ENCODE measurements around the gene ATP8B2. TPM values are rescaled to one million over a fixed set of nuclear protein-coding genes. Genes with fewer than 3 reads are reported as not detected.

The ATP8B2 gene
- total RNA-seq, 1 experiment from 2014 or later: 22.1 TPM

DNA sequence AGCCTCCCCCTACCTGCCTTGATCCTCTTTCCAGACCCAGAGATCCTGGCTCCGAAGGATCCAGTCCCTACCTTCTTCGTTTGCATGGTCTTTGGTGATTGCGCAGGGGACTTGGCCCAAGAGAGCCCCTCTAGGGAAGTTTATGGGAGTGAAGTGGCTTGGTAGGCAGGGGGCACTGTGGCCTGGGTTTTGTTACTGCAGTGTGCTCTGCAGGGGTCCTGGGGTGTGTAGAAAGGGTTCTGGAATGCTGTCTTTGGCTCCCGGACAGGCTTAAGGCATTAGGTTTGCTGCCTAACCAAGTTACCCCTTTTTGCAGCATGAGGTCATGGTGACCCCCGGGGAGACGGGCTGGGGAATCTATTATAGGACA lies 3.8 kb downstream of the ATP8B2 start:
- H3K4me2 ChIP-seq (ENCODE audit: low read length): peak overlapping the region; percentile 98
- RAD21 ChIA-PET (ENCODE audit: low non-redundant PET in 1 of 2, low total read pairs in 2 of 2, uncharacterized antibody in 2 of 2, unreplicated experiment in 2 of 2): no interaction called here
- POLR2A ChIA-PET: no interaction called here

DNA sequence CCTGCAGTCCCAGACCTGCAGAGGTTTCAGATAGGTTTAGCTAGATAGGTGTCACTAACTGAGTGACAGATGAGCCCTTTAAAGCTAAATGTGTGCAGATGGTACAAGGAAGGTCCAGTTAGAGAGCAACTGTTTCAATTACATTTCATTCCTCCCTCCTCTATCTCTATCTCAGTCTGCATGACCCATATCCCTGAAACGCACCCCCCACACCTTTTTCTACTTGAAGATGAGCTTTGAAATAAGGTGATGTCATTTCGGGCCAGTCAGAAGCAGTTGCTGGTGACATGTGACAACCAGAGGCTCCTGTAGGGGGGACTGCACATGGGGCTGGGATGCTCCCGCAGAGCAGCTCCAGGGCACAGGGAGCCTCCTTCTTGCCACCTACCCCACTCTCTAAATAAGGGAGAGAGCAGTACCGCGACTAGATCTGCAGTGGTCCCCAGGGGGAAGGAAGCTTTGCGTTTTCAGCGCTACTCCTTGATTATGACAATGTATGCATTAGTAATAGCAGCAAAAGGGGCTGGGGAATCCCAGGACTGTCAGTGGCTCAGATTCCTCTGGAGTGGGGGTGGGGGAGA lies 4.3 kb downstream of the ATP8B2 start:
- Histone ChIP-seq H3K36me3 (ENCODE audit: control insufficient read depth in 1 of 2, insufficient read depth in 2 of 2, low read length in 2 of 2) (peaks cover 4 to 16% of the 10 kb centered on the region in 2 experiments; a peak in 2 of 4 replicates), H3K27me3 (ENCODE audit: insufficient read depth, low read length) (no peaks in the 10 kb centered on the region), H3K79me2 (ENCODE audit: insufficient read depth, low read length) (no peaks in the 10 kb centered on the region), H3K4me1 (ENCODE audit: control insufficient read depth in 1 of 2, insufficient read depth in 2 of 2, low read length in 2 of 2) (peaks cover 26 to 42% of the 10 kb centered on the region in 2 experiments), H4K20me1 (ENCODE audit: insufficient read depth) (no peaks in the 10 kb centered on the region), H3K27ac (ENCODE audit: low read depth, low read length) (no peak overlapping the region), H2AFZ (ENCODE audit: low read depth, low read length, poor library complexity, severe bottlenecking) (no peak overlapping the region), H3K9me3 (ENCODE audit: control insufficient read depth in 1 of 2, insufficient read depth in 1 of 2, low read depth in 1 of 2, low read length in 2 of 2) (no peaks in the 10 kb centered on the region), H3K9ac (ENCODE audit: low read length) (no peak overlapping the region), H3K9me2 (ENCODE audit: insufficient read depth) (no peaks in the 10 kb centered on the region), H3K4me2 (ENCODE audit: low read length) (peak overlapping the region; percentile 98; the same call in 1 of the 2 replicates), H3K4me3 (replicated peaks in 1 of 2; ENCODE audit: low read depth in 1 of 2, low read length in 2 of 2) (no peak overlapping the region)
- DNase-seq (ENCODE audit: low read depth, low spot score) (no peak), ATAC-seq (no peak)
- ChIA-PET RAD21 (ENCODE audit: low non-redundant PET in 1 of 2, low total read pairs in 2 of 2, uncharacterized antibody in 2 of 2, unreplicated experiment in 2 of 2) (no interaction called here), POLR2A (no interaction called here), CTCF (interaction anchor here (0.7 to 1.8 kb wide), 2 partner anchors 217 to 522 kb away, joined by 3 to 6 read pairs; no protein-coding TSS in a partner anchor)
- TSS peak; percentile 16 for BruUV-seq (replicated peaks)
- intact Hi-C loops (cut with micrococcal nuclease): loop anchor here (5.0 to 10.0 kb wide), 2 partner anchors 148 to 215 kb away; no protein-coding TSS in a partner anchor
- no peak for TF ChIP-seq POLR2A (IDR thresholded peaks at IDR 0.05; ENCODE audit: borderline replicate concordance, extremely low read depth, insufficient read depth, insufficient read length)
- no peak for TF ChIP-seq YY1 (IDR thresholded peaks at IDR 0.05; ENCODE audit: extremely low read depth, insufficient replicate concordance, low read depth, low read length)
- no peak for TF ChIP-seq EZH2phosphoT487 (IDR thresholded peaks at IDR 0.05; ENCODE audit: borderline replicate concordance)
- TF ChIP-seq, protein P1, sequence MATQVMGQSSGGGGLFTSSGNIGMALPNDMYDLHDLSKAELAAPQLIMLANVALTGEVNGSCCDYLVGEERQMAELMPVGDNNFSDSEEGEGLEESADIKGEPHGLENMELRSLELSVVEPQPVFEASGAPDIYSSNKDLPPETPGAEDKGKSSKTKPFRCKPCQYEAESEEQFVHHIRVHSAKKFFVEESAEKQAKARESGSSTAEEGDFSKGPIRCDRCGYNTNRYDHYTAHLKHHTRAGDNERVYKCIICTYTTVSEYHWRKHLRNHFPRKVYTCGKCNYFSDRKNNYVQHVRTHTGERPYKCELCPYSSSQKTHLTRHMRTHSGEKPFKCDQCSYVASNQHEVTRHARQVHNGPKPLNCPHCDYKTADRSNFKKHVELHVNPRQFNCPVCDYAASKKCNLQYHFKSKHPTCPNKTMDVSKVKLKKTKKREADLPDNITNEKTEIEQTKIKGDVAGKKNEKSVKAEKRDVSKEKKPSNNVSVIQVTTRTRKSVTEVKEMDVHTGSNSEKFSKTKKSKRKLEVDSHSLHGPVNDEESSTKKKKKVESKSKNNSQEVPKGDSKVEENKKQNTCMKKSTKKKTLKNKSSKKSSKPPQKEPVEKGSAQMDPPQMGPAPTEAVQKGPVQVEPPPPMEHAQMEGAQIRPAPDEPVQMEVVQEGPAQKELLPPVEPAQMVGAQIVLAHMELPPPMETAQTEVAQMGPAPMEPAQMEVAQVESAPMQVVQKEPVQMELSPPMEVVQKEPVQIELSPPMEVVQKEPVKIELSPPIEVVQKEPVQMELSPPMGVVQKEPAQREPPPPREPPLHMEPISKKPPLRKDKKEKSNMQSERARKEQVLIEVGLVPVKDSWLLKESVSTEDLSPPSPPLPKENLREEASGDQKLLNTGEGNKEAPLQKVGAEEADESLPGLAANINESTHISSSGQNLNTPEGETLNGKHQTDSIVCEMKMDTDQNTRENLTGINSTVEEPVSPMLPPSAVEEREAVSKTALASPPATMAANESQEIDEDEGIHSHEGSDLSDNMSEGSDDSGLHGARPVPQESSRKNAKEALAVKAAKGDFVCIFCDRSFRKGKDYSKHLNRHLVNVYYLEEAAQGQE (IDR thresholded peaks at IDR 0.05; ENCODE audit: low read depth): no peak
- TF ChIP-seq JUND (IDR thresholded peaks at IDR 0.05): no peak
- TF ChIP-seq RAD21 (IDR thresholded peaks at IDR 0.05; ENCODE audit: low read depth): no peak
- no peak for TF ChIP-seq POLR2AphosphoS5 (IDR thresholded peaks at IDR 0.05; ENCODE audit: low read depth, low read length)
- no peak for TF ChIP-seq SIN3A (IDR thresholded peaks at IDR 0.05; ENCODE audit: low read depth)
- TF ChIP-seq ZFX (IDR thresholded peaks at IDR 0.05): no peak
- TF ChIP-seq EGR1 (IDR thresholded peaks at IDR 0.05; ENCODE audit: low read depth): no peak

More for the DNA sequence above, 3.8 kb downstream of the ATP8B2 start:
- TF ChIP-seq ZNF274 (IDR thresholded peaks at IDR 0.05; ENCODE audit: low read depth, low read length): no peak
- TF ChIP-seq, protein P2, sequence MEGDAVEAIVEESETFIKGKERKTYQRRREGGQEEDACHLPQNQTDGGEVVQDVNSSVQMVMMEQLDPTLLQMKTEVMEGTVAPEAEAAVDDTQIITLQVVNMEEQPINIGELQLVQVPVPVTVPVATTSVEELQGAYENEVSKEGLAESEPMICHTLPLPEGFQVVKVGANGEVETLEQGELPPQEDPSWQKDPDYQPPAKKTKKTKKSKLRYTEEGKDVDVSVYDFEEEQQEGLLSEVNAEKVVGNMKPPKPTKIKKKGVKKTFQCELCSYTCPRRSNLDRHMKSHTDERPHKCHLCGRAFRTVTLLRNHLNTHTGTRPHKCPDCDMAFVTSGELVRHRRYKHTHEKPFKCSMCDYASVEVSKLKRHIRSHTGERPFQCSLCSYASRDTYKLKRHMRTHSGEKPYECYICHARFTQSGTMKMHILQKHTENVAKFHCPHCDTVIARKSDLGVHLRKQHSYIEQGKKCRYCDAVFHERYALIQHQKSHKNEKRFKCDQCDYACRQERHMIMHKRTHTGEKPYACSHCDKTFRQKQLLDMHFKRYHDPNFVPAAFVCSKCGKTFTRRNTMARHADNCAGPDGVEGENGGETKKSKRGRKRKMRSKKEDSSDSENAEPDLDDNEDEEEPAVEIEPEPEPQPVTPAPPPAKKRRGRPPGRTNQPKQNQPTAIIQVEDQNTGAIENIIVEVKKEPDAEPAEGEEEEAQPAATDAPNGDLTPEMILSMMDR (IDR thresholded peaks at IDR 0.05 in 2 of 3, conservative IDR thresholded peaks at IDR 0.05 in 1 of 3; ENCODE audit: borderline replicate concordance in 1 of 3, insufficient read depth in 1 of 3, low read depth in 2 of 3, low read length in 2 of 3): peak in 2 of 3 experiments; percentile 38 to 49; a peak in 4 of 6 replicates
- Histone ChIP-seq H3K27me3 (ENCODE audit: insufficient read depth, low read length) (no peaks in the 10 kb centered on the region), H3K4me3 (replicated peaks in 1 of 2; ENCODE audit: low read depth in 1 of 2, low read length in 2 of 2) (peak overlapping the region; percentile 45 to 61), H3K4me1 (ENCODE audit: control insufficient read depth in 1 of 2, insufficient read depth in 2 of 2, low read length in 2 of 2) (peaks cover 26 to 47% of the 10 kb centered on the region in 2 experiments), H3K36me3 (ENCODE audit: control insufficient read depth in 1 of 2, insufficient read depth in 2 of 2, low read length in 2 of 2) (peaks cover 4 to 16% of the 10 kb centered on the region in 2 experiments; a peak in 2 of 4 replicates), H3K9ac (ENCODE audit: low read length) (peak overlapping the region; percentile 50; the same call in 1 of the 2 replicates), H3K9me2 (ENCODE audit: insufficient read depth) (no peaks in the 10 kb centered on the region), H3K79me2 (ENCODE audit: insufficient read depth, low read length) (no peaks in the 10 kb centered on the region), H2AFZ (ENCODE audit: low read depth, low read length, poor library complexity, severe bottlenecking) (no peak overlapping the region), H4K20me1 (ENCODE audit: insufficient read depth) (no peaks in the 10 kb centered on the region), H3K9me3 (ENCODE audit: control insufficient read depth in 1 of 2, insufficient read depth in 1 of 2, low read depth in 1 of 2, low read length in 2 of 2) (no peaks in the 10 kb centered on the region), H3K27ac (ENCODE audit: low read depth, low read length) (peak overlapping the region; percentile 21; the same call in 1 of the 2 replicates)
- ATAC-seq (no peak), DNase-seq (ENCODE audit: low read depth, low spot score) (no peak)
- CTCF ChIA-PET: interaction anchor here (0.7 to 1.8 kb wide), 2 partner anchors 218 to 522 kb away, joined by 3 to 6 read pairs; no protein-coding TSS in a partner anchor
- BruUV-seq (replicated peaks): no TSS peak
- intact Hi-C loops (cut with micrococcal nuclease): loop anchor here (5.0 to 10.0 kb wide), 2 partner anchors 148 to 216 kb away; no protein-coding TSS in a partner anchor
